ENCODE results near the gene TMEM39B.
A peak's percentile ranks its signal among the peaks of the same experiment; 100 is the strongest.
"Not testable (repeated sequence)": the region's sequence is repeated elsewhere in the genome, so short reads cannot be mapped to it uniquely, and the experiment has no call there.

The TMEM39B gene

GRCh38 chr1:32072622-32073298 lies at the start of gene TMEM39B:
Gene TMEM39B (plus strand): TSS chr1:32072939. CDS start chr1:32073048, 109 bp downstream.
- peak; percentile 89 to 92 (median 91) for DNase-seq (ENCODE audit: low read depth in 2 of 3, low spot score in 1 of 3)

GRCh38 chr1:32023351-32023750 lies 49.4 kb upstream of the TMEM39B start:
- DNase-seq (ENCODE audit: low read depth in 2 of 3, low spot score in 1 of 3): no peak

DNA sequence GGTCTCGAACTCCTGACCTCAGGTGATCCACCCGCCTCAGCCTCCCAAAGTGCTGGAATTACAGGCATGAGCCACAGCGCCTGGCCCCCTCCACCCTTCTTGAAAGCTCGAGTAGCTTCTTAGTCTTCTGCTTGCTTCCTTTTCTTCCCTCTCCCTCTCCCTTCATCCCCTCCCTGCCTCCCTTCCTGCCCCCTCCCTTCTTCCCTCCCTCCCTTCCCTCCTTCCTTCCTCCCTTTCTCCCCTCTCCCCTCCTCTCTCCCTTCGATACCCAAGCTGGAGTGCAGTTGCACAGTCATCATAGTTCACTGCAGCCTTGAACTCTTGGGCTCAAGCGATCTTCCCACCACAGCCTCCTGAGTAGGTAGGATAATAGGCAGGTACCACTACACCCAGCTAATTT lies 47.2 kb upstream of the TMEM39B start:
- DNase-seq (ENCODE audit: low read depth in 2 of 3, low spot score in 1 of 3): no peak

DNA sequence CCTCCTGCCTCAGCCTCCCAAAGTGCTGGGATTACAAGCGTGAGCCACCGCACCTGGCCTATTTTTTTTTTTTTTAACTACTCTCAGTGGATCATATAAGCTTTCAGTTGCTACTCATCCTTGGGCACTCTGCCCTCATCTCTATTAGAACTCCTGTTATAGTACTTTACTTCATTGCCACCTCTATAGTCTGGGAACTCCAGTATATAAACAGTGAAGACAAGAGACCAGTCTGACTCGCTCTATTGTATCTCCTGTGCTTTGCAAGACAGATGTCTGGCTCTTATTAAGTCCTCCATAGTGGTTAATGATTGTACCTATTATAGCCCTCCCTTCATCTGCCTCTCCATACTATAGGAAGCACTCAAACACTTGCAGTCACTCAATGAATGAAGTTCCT lies 44.0 kb upstream of the TMEM39B start:
- DNase-seq (ENCODE audit: low read depth in 2 of 3, low spot score in 1 of 3): no peak

DNA sequence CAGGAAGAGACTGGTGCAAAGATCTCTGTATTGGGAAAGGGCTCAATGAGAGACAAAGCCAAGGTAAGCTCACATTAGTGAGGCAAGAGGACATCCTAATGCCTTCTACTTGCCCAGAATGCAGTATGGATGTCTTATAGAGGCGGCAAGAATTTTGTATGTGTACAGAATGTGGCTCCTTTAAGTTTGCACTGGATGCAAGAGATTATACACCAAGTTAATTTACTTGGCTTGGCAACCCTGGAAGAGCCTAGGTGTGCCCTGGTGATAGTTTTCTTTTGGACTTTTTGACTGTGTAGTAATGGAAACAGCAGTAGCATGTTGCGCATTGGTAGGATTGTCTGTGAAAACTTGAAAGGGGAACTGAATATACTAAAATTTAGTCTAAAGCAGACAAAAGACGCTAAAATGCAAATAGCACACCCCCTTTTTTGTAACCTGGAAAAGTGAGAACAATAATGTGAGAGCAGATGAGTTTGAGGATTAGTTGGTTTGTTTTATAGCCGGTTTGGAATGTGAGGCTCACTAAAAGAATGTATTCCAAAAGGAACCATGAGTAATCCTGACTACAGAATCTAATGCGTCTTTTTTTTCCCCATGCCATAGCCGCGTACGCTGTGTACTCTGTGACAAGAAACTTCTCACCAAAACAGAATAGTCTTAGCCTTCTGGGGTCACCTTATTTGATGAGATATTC lies 41.0 kb upstream of the TMEM39B start:
- no peak for DNase-seq (ENCODE audit: low read depth in 2 of 3, low spot score in 1 of 3)

- no peak for DNase-seq (ENCODE audit: low read depth in 2 of 3, low spot score in 1 of 3)
Measured at GRCh38 chr1:32032275-32032615, 40.5 kb upstream of the TMEM39B start.

- DNase-seq (ENCODE audit: low read depth in 2 of 3, low spot score in 1 of 3): no peak
Measured at GRCh38 chr1:32035119-32035518, 37.6 kb upstream of the TMEM39B start.

DNA sequence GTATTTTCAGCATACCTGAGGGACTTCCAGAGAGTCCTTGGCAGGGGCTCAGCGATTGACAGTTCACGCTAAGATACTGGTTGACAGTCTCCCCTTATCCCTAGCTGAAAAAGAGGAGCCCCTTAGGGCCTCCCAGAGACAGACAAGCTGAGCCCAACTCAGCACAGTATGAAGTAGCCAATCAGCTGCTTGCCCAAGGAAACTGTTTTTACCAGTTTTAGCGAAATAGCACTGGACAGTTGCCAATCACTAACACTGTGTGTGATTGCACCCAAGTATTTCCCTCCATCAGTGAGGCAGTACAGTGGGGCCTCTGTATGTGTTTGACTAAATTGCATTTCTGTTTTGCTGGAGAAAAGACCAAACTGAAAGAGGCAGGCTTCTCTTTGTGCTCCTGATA lies 32.0 kb upstream of the TMEM39B start:
- DNase-seq (ENCODE audit: low read depth in 2 of 3, low spot score in 1 of 3): no peak

DNA sequence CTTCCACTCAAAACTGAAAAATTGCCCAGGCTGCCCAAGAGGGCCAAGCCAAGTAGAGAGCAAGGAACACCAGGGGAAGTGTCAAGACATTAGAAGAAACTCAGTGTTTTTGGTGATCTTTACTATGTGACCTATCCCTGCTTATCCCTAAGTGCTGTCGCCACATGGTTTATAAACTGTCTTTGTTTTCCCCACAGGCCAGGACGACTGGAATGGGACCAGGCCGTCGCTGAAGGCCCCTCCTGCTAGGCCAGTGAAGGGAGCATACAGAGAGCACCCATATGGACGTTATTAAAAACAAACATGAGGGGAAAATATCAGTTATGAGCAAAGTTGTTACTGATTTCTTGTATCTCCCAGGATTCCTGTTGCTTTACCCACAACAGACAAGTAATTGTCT lies 30.4 kb upstream of the TMEM39B start:
- DNase-seq (ENCODE audit: low read depth in 2 of 3, low spot score in 1 of 3): no peak

DNA sequence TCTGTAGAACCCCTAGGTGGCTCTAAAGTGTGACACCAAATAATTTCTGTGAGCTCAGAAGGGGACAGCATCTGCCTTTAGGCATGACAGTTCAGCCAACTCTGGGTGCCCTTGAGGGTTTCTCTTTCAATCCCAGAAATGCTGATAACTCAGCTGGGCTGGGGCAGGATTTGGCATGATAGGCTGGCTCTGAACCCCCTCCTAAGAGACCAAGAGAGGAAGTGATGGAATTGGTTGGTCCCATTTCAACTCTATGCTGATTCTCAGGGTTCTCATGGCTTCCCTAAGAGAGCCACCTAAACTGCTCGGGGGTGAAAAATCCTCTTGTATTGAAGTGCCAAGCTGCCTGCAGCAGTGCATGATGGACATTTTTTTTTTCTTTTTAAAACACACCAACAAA lies 28.5 kb upstream of the TMEM39B start:
- DNase-seq (ENCODE audit: low read depth in 2 of 3, low spot score in 1 of 3): no peak

GRCh38 chr1:32045772-32046171 lies 27.0 kb upstream of the TMEM39B start:
- no peak for DNase-seq (ENCODE audit: low read depth in 2 of 3, low spot score in 1 of 3)

GRCh38 chr1:32047701-32048100 lies 25.0 kb upstream of the TMEM39B start:
- no peak for DNase-seq (ENCODE audit: low read depth in 2 of 3, low spot score in 1 of 3)

GRCh38 chr1:32048440-32048839 lies 24.3 kb upstream of the TMEM39B start:
- no peak for DNase-seq (ENCODE audit: low read depth in 2 of 3, low spot score in 1 of 3)

DNA sequence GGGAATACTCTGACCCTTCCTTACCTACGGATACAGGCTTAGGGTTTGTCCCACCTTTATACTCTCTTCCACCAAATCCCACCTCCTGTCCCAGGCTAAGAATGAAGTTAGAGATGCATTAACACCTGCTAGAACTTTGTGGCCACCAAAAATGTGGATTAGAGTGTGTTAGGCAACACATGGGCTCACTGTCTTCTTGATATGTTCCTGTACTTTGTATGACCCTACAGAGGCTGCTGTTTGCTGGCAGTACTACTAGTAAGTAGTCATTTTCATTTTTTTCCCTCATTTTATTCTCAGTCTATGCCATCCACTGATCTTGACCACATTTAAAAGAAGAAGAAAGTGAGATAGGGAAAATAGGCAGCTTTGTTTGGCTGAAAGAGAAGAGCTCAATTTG lies 21.0 kb upstream of the TMEM39B start:
- DNase-seq (ENCODE audit: low read depth in 2 of 3, low spot score in 1 of 3): no peak

GRCh38 chr1:32052887-32053286 lies 19.9 kb upstream of the TMEM39B start:
- DNase-seq (ENCODE audit: low read depth in 2 of 3, low spot score in 1 of 3): no peak

- DNase-seq (ENCODE audit: low read depth in 2 of 3, low spot score in 1 of 3): no peak
Measured at GRCh38 chr1:32055416-32055815, 17.3 kb upstream of the TMEM39B start.

GRCh38 chr1:32056598-32056997 lies 16.1 kb upstream of the TMEM39B start:
- DNase-seq (ENCODE audit: low read depth in 2 of 3, low spot score in 1 of 3): no peak

DNA sequence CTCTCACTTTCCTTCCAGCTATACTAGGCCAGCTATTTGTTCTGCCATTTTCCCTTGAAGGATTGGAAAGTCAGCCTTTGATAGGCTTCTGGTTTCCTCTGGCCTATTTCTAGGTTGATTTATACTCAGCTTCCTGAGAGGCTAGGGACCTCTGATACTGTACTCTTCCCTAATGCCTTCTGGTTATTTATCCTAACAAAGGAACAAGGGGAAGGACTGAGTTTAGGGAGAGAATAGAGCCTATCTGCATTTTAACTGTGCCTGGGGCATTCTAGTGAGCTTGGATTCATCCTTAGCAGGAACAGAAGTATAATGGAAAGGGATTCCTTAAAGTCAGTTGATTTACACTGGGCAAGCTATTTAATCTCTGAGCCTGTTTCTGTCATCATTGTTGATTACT lies 11.8 kb upstream of the TMEM39B start:
- no peak for DNase-seq (ENCODE audit: low read depth in 2 of 3, low spot score in 1 of 3)

DNA sequence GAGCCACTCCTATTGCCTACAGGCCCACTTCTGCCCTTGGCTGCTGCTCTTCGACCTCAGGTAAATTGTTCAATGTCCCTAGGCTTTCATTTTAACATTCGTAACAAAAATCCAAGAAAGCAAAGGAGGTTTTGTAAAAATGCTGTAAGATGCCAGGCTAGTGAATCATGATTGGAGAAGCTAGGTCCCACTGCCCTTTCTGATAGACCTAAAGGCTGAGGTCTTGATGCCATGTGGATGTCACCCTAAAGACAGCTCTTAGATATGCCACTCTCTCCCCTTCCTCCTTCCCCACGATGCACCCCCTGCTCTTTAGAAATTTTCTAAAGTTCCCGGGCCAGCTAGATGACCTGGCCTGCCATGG lies 9.9 kb upstream of the TMEM39B start:
- no peak for DNase-seq (ENCODE audit: low read depth in 2 of 3, low spot score in 1 of 3)

- DNase-seq (ENCODE audit: low read depth in 2 of 3, low spot score in 1 of 3): no peak
Measured at GRCh38 chr1:32063261-32063681, 9.5 kb upstream of the TMEM39B start.

DNA sequence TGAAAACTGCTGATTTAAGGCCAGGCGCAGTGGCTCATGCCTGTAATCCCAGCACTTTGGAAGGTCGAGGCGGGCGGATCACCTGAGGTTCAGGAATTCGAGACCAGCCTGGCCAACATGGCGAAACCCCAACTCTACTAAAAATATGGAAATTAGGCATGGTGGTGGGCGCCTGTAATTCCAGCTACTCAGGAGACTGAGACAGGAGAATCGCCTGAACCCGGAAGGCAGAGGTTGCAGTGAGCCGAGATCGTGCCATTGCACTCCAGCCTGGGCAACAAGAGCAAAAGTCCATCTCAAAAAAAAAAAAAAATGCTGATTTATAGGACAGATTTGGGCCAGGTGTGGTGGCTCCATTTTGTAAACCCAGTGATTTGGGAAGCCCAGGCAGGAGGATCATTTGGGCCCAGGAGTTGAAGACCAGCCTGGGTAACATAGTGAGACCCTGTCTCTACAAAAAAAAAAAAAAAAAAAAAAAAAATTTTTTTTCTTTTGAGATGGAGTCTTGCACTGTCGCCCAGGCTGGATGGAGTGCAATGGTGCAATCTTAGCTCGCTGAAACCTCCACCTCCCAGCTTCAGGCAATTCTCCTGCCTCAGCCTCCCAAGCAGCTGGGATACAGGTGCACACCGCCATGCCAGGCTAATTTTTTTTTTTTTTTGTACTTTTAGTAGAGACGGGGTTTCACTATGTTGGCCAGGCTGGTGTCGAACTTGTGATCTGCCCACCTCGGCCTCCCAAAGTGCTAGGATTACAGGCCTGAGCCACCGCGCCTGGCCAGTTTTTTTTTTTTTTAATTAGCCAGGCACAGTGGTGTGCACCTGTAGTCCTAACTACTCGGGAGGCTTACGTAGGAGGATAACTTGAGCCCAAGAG lies 6.9 kb upstream of the TMEM39B start:
- not testable (repeated sequence) for DNase-seq (ENCODE audit: low read depth in 2 of 3, low spot score in 1 of 3)

GRCh38 chr1:32066489-32066873 lies 6.3 kb upstream of the TMEM39B start:
- DNase-seq (ENCODE audit: low read depth in 2 of 3, low spot score in 1 of 3): no peak

Measured in stimulated activated CD4-positive, alpha-beta T cell treated with anti-CD3 and anti-CD28 coated beads, Interleukin-12 subunit alpha, Interleukin-12 subunit beta, amount 100 ng/mL, for 48 hours (primary cell).